ENCODE data around the gene THADA.

THADA gene

DNA sequence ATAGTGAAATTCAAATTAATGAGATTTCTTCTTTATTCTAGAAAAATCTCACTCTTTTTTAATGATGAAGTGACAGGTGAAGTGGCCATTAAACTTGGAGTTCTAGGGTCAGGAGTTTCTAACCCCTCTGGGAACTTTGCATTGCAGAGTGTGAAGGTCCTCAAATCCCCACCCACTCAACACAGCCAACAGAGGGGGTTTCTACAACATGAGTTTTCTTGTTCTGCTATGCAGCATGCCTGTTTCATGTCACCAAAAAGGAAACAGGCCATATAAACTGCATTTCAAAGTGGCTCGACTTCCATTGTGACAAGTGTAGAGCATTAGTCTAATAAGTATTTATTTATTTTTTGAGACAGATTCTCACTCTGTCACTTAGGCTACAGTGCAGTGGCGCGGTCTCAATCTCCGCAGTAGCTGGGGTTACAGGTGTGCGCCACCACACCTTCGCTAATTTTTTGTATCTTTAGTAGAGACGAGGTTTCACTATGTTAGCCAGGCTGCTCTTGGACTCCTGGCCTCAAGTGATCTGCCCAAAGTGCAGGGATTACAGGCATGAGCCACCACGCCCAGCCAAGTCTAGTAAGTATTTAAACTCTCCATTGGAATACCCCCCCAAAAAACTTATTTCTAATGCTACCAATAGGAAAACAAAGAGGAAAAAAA, 223.3 kb downstream of the THADA start:
- Histone ChIP-seq H3K36me3 (ENCODE audit: control insufficient read depth, insufficient read depth, low read length) (no peaks in the 10 kb centered on the region), H3K4me3 (ENCODE audit: low read length) (no peak overlapping the region), H3K9me3 (ENCODE audit: control insufficient read depth, low read length) (no peaks in the 10 kb centered on the region), H3K27me3 (ENCODE audit: control insufficient read depth, insufficient read depth, low read length) (no peaks in the 10 kb centered on the region), H3K4me1 (ENCODE audit: control insufficient read depth, insufficient read depth, low read length) (no peaks in the 10 kb centered on the region), H3K9ac (ENCODE audit: low read length) (no peak overlapping the region)

- no peaks in the 10 kb centered on the region for H3K4me1 ChIP-seq (ENCODE audit: control insufficient read depth, insufficient read depth, low read length)
- H3K4me3 ChIP-seq (ENCODE audit: low read length) = no peak overlapping the region
- no peaks in the 10 kb centered on the region for H3K27me3 ChIP-seq (ENCODE audit: control insufficient read depth, insufficient read depth, low read length)
- no peak overlapping the region for H3K9ac ChIP-seq (ENCODE audit: low read length)
- H3K36me3 ChIP-seq (ENCODE audit: control insufficient read depth, insufficient read depth, low read length) = no peaks in the 10 kb centered on the region
- H3K9me3 ChIP-seq (ENCODE audit: control insufficient read depth, low read length) = no peaks in the 10 kb centered on the region
Observed at GRCh38 chr2:43370705-43371104, 225.1 kb downstream of the THADA start.

GRCh38 chr2:43370146-43370545, 225.7 kb downstream of the THADA start:
- no peaks in the 10 kb centered on the region for H3K27me3 ChIP-seq (ENCODE audit: control insufficient read depth, insufficient read depth, low read length)
- no peak overlapping the region for H3K9ac ChIP-seq (ENCODE audit: low read length)
- no peak overlapping the region for H3K4me3 ChIP-seq (ENCODE audit: low read length)

GRCh38 chr2:43368483-43369385, 227.1 kb downstream of the THADA start:
- Histone ChIP-seq H3K27me3 (ENCODE audit: control insufficient read depth, insufficient read depth, low read length) (no peaks in the 10 kb centered on the region), H3K9ac (ENCODE audit: low read length) (no peak overlapping the region), H3K4me3 (ENCODE audit: low read length) (no peak overlapping the region), H3K4me1 (ENCODE audit: control insufficient read depth, insufficient read depth, low read length) (no peaks in the 10 kb centered on the region), H3K9me3 (ENCODE audit: control insufficient read depth, low read length) (no peaks in the 10 kb centered on the region), H3K36me3 (ENCODE audit: control insufficient read depth, insufficient read depth, low read length) (no peaks in the 10 kb centered on the region)

More at GRCh38 chr2:43370146-43370545, 225.7 kb downstream of the THADA start:
- no peaks in the 10 kb centered on the region for H3K9me3 ChIP-seq (ENCODE audit: control insufficient read depth, low read length)
- H3K36me3 ChIP-seq (ENCODE audit: control insufficient read depth, insufficient read depth, low read length) = no peaks in the 10 kb centered on the region
- H3K4me1 ChIP-seq (ENCODE audit: control insufficient read depth, insufficient read depth, low read length) = no peaks in the 10 kb centered on the region

DNA sequence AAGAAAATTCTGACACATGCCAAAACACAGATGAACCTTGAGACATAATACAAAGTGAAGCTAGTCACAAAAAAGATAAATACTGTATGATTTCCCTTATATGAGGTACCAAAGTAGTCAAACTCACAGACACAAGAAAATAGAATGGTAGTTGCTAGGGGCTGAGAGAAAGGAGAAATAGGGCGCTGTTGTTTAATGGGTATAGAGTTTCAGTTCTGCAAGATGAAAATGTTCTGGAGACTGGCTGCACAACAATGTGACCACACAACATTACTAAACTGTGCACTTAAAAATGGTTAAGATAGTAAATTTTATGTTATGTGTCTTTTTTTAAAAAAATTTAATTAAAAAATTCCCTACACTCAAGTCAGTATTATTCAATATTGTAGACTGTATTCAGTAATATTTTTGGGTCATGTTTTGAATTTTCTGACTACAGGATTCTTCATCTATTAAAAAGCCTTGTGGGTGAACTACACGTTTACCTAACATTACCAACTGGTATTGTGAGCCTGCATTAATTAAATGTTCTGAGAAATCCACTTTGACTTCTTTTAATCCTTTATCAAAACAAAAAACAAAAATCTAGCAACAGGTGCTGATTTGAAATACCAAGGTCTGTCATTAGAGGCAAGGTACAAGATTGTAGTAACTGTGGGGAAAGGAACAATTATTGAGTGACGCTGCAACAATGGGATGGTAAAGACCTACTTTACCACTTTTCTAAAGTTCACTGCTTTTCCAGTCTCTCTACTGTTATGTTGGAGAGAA, 228.6 kb downstream of the THADA start:
- no peaks in the 10 kb centered on the region for H3K36me3 ChIP-seq (ENCODE audit: control insufficient read depth, insufficient read depth, low read length)
- no peak overlapping the region for H3K4me3 ChIP-seq (ENCODE audit: low read length)
- H3K27me3 ChIP-seq (ENCODE audit: control insufficient read depth, insufficient read depth, low read length) = no peaks in the 10 kb centered on the region
- H3K4me1 ChIP-seq (ENCODE audit: control insufficient read depth, insufficient read depth, low read length) = no peaks in the 10 kb centered on the region
- no peaks in the 10 kb centered on the region for H3K9me3 ChIP-seq (ENCODE audit: control insufficient read depth, low read length)
- H3K9ac ChIP-seq (ENCODE audit: low read length) = no peak overlapping the region

DNA sequence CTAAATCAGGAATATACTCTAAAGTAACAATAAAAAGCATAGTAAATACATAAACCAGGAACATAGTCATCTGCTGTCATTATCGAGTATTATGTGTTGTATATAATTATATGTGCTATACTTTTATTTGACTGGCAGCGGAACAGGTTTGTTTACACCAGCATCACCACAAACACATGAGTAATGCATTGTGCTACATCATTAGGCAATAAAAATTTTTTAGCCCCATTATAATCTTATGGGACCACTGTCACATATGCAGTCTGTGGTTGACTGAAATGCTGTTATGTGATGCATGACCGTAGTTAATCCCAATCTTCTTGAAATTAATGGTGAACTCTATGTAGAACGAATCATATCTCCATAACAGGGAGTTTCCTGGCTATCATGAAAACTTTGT, 232.7 kb downstream of the THADA start:
- H3K27me3 ChIP-seq (ENCODE audit: control insufficient read depth, insufficient read depth, low read length) = no peaks in the 10 kb centered on the region
- H3K4me3 ChIP-seq (ENCODE audit: low read length) = no peak overlapping the region
- no peak overlapping the region for H3K9ac ChIP-seq (ENCODE audit: low read length)
- H3K9me3 ChIP-seq (ENCODE audit: control insufficient read depth, low read length) = no peaks in the 10 kb centered on the region
- no peaks in the 10 kb centered on the region for H3K4me1 ChIP-seq (ENCODE audit: control insufficient read depth, insufficient read depth, low read length)
- H3K36me3 ChIP-seq (ENCODE audit: control insufficient read depth, insufficient read depth, low read length) = no peaks in the 10 kb centered on the region

DNA sequence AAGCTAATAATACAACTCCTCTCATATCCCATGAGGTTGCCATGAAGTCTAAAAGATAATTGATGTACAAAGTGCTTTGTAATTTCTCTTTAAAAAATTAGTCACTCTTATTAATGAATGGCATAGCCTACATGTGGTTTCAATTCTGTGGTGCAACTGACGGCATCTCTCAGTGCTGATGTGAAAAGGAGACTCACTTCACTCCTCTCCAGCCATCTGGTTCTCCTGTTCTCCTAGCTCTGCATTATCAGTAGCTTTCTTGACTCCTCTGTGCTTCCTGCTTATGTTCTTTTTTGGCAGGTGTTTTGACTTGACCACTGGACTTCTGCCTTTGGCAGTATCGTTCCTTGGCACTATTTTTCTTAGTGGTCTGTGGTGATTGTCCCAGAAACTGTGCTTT, 234.6 kb downstream of the THADA start:
- Histone ChIP-seq H3K27me3 (ENCODE audit: control insufficient read depth, insufficient read depth, low read length) (no peaks in the 10 kb centered on the region), H3K4me1 (ENCODE audit: control insufficient read depth, insufficient read depth, low read length) (no peaks in the 10 kb centered on the region), H3K9me3 (ENCODE audit: control insufficient read depth, low read length) (no peaks in the 10 kb centered on the region), H3K4me3 (ENCODE audit: low read length) (no peak overlapping the region), H3K36me3 (ENCODE audit: control insufficient read depth, insufficient read depth, low read length) (no peaks in the 10 kb centered on the region), H3K9ac (ENCODE audit: low read length) (no peak overlapping the region)

DNA sequence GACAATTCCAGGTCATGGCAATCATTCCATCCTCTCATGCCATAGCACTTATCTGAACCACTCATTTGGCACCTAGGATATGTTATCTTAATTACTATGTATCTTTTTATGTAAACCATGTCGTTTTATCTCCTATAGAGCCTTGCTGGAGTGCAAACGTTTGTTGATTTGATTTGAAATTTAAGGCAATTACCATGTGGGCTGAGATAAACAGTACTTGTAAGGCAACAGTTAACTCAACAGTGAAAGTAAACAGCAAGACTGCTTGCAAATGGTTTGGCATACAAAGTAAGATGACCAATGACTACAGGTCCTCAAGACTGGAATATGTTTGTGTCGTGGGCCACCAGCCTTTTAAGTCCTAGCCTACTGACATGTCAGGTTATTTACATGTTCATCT, 235.7 kb downstream of the THADA start:
- Histone ChIP-seq H3K9me3 (ENCODE audit: control insufficient read depth, low read length) (no peaks in the 10 kb centered on the region), H3K9ac (ENCODE audit: low read length) (no peak overlapping the region), H3K4me1 (ENCODE audit: control insufficient read depth, insufficient read depth, low read length) (no peaks in the 10 kb centered on the region), H3K4me3 (ENCODE audit: low read length) (no peak overlapping the region), H3K36me3 (ENCODE audit: control insufficient read depth, insufficient read depth, low read length) (no peaks in the 10 kb centered on the region), H3K27me3 (ENCODE audit: control insufficient read depth, insufficient read depth, low read length) (no peaks in the 10 kb centered on the region)

DNA sequence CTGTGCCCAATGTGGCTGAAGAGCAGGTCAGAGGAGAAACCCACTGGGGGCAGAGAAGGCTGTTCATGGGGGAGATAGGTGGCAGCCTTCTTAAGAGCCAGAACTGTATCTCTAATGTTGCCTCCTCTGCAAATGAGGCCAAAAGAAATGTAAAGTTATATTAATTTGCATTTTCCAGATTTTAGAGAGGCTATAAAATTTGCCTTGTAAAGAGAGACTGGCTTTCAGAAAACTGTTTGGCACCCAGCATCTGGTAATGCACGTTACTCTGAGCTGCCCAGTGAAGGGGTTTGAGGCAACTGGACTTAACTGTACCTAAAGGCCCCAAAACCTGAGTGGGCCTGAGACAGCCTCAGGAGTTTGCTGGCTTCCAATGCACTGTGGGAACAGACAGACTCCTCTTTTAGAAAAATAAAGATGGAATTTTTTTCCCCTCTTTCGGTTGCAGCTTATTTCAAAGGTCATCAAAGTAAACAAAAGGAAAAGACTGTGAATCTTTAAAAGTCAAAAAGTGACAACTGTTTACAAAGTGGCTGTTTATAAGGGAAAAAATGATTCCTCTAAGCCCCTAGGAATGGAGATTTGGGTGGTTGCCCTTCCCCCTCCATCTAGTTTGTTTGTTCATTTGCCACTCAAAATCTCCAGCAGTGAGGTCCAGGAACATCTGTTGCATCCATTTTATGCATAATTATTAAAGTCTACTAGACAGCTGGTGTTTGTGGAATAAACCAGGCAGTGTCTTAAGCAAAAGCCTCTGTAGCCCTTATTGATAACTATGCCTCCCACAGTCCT, 237.2 kb downstream of the THADA start:
- no peaks in the 10 kb centered on the region for H3K36me3 ChIP-seq (ENCODE audit: control insufficient read depth, insufficient read depth, low read length)
- H3K4me1 ChIP-seq (ENCODE audit: control insufficient read depth, insufficient read depth, low read length) = no peaks in the 10 kb centered on the region
- H3K27me3 ChIP-seq (ENCODE audit: control insufficient read depth, insufficient read depth, low read length) = no peaks in the 10 kb centered on the region
- no peak overlapping the region for H3K4me3 ChIP-seq (ENCODE audit: low read length)
- H3K9me3 ChIP-seq (ENCODE audit: control insufficient read depth, low read length) = no peaks in the 10 kb centered on the region
- no peak overlapping the region for H3K9ac ChIP-seq (ENCODE audit: low read length)

GRCh38 chr2:43356774-43357173, 239.1 kb downstream of the THADA start:
- H3K9me3 ChIP-seq (ENCODE audit: control insufficient read depth, low read length) = no peaks in the 10 kb centered on the region
- no peak overlapping the region for H3K4me3 ChIP-seq (ENCODE audit: low read length)
- no peaks in the 10 kb centered on the region for H3K27me3 ChIP-seq (ENCODE audit: control insufficient read depth, insufficient read depth, low read length)
- no peak overlapping the region for H3K9ac ChIP-seq (ENCODE audit: low read length)
- H3K4me1 ChIP-seq (ENCODE audit: control insufficient read depth, insufficient read depth, low read length) = no peaks in the 10 kb centered on the region
- no peaks in the 10 kb centered on the region for H3K36me3 ChIP-seq (ENCODE audit: control insufficient read depth, insufficient read depth, low read length)

DNA sequence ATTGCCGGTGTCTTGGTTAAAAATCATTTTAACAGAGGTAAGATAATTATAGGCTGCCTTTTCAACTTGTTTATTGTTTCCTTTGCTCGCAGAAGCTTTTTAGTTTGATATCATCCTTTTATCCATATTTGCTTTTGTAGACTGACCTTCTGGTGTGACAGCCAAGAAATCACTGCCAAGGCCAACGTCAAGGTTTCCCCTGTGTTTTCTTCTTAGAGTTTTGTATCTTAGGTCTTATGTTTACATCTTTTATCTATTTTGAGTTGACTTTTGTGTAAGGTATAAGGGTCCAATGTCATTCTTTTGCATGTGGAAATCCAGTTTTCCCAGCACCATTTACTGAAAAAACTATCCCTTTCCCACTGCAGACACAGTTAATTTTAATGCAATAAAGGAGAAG, 240.4 kb downstream of the THADA start:
- Histone ChIP-seq H3K9me3 (ENCODE audit: control insufficient read depth, low read length) (no peaks in the 10 kb centered on the region), H3K4me1 (ENCODE audit: control insufficient read depth, insufficient read depth, low read length) (peaks cover 4% of the 10 kb centered on the region)

More for the DNA sequence above, 240.4 kb downstream of the THADA start:
- Histone ChIP-seq H3K36me3 (ENCODE audit: control insufficient read depth, insufficient read depth, low read length) (no peaks in the 10 kb centered on the region), H3K9ac (ENCODE audit: low read length) (no peak overlapping the region), H3K4me3 (ENCODE audit: low read length) (no peak overlapping the region), H3K27me3 (ENCODE audit: control insufficient read depth, insufficient read depth, low read length) (no peaks in the 10 kb centered on the region)
